PC-9 (cell line): ENCODE results near the gene MED16. TPM values are rescaled to one million over a fixed set of nuclear protein-coding genes. Genes with fewer than 3 reads are reported as not detected.
A peak's percentile ranks its signal among the peaks of the same experiment; 100 is the strongest.

ENCODE experiments used
- BruUV-seq: library from RNA; stranded (reverse); fragments of 400-500 nt; replicated peaks from 2 replicates; lab custom pipeline; 2021; lab: Mats Ljungman, UMichigan
- CTCF ChIA-PET: fragments of 300-600 bp; sonication (Branson Sonifier 250); formaldehyde crosslinking; loops from one replicate; lab custom pipeline; 2022; ENCODE audit warnings: antibody characterized with exemption; lab: Charles Lee
- POLR2A ChIA-PET: fragments of 300-600 bp; sonication (Branson Sonifier 250); formaldehyde crosslinking; loops from one replicate; lab custom pipeline; 2022; ENCODE audit warnings: antibody characterized with exemption; ENCODE audit not compliant: unreplicated experiment; lab: Charles Lee
- DNase-seq, 2 experiments: peaks; one replicate each; pipeline versions ENCODE4 v3.0.0 to v3.0.0-alpha.2; 2015 to 2022; ENCODE audit warnings: mixed read lengths in 1 of 2
- H2AFZ ChIP-seq: fragments of 200-600 bp; sonication (generic); 2 replicates; pipeline ENCODE4 v1.8.1; 2017; ENCODE audit warnings: antibody characterized with exemption
- H3F3A ChIP-seq: fragments of 200-600 bp; sonication (generic); 2 replicates; pipeline ENCODE4 v1.8.1; 2017; ENCODE audit warnings: antibody characterized with exemption, mild to moderate bottlenecking, low read depth; ENCODE audit not compliant: insufficient read depth
- H3K27ac ChIP-seq: fragments of 200-600 bp; sonication (generic); 2 replicates; pipeline ENCODE4 v1.6.1; 2016; ENCODE audit warnings: mixed run types
- H3K27me3 ChIP-seq: fragments of 200-600 bp; sonication (generic); 2 replicates; pipeline ENCODE4 v1.6.1; 2016; ENCODE audit warnings: low read depth, mixed run types; ENCODE audit not compliant: insufficient read depth
- H3K36me3 ChIP-seq: fragments of 200-600 bp; sonication (generic); 2 replicates; pipeline ENCODE4 v1.6.1; 2016; ENCODE audit warnings: low read depth, mixed run types
- H3K4me1 ChIP-seq: fragments of 200-600 bp; sonication (generic); replicated peaks from 2 replicates; pipeline ENCODE4 v1.6.1; 2016; ENCODE audit warnings: mixed run types; ENCODE audit not compliant: insufficient read depth
- H3K4me2 ChIP-seq: fragments of 200-600 bp; sonication (generic); 2 replicates; pipeline ENCODE4 v1.6.1; 2017; ENCODE audit warnings: mixed run types
- H3K4me3 ChIP-seq: fragments of 200-600 bp; sonication (generic); 2 replicates; pipeline ENCODE4 v1.6.1; 2016; ENCODE audit warnings: mixed run types
- H3K79me2 ChIP-seq: fragments of 200-600 bp; sonication (generic); 2 replicates; pipeline ENCODE4 v1.6.1; 2017; ENCODE audit warnings: low read depth, mixed run types
- H3K9me2 ChIP-seq: fragments of 200-600 bp; sonication (generic); 2 replicates; pipeline ENCODE4 v1.8.1; 2017; ENCODE audit warnings: mild to moderate bottlenecking; ENCODE audit not compliant: insufficient read depth
- H3K9me3 ChIP-seq: fragments of 200-600 bp; sonication (generic); 2 replicates; pipeline ENCODE4 v1.8.1; 2016; ENCODE audit warnings: low read depth; ENCODE audit not compliant: insufficient read depth
- H4K20me1 ChIP-seq: fragments of 200-600 bp; sonication (generic); 2 replicates; pipeline ENCODE4 v1.8.1; 2017; ENCODE audit not compliant: insufficient read depth
- EZH2 ChIP-seq: fragments of 200-600 bp; sonication (generic); IDR thresholded peaks from 2 replicates; pipeline ENCODE4 v1.8.0; 2017; ENCODE audit warnings: antibody characterized with exemption, low read depth
- intact Hi-C: fragments of 100-400 bp; cut with micrococcal nuclease; formaldehyde crosslinking; loops from one replicate; pipeline ENCODE4 v1.10.0; 2022; ENCODE audit not compliant: unreplicated experiment
- total RNA-seq: library from RNA; stranded (reverse); gene quantifications from 2 replicates; pipeline ENCODE4 v1.2.3, GENCODE V29; 2021
- TF ChIP-seq, protein P1 (sequence below): fragments of 200-600 bp; sonication (generic); conservative IDR thresholded peaks from 2 replicates; pipeline ENCODE4 v1.6.1; 2017; ENCODE audit warnings: mixed run types, antibody characterized with exemption, mild to moderate bottlenecking, moderate library complexity

MED16 gene
- total RNA-seq, 1 experiment from 2014 or later = 54.7 TPM

DNA sequence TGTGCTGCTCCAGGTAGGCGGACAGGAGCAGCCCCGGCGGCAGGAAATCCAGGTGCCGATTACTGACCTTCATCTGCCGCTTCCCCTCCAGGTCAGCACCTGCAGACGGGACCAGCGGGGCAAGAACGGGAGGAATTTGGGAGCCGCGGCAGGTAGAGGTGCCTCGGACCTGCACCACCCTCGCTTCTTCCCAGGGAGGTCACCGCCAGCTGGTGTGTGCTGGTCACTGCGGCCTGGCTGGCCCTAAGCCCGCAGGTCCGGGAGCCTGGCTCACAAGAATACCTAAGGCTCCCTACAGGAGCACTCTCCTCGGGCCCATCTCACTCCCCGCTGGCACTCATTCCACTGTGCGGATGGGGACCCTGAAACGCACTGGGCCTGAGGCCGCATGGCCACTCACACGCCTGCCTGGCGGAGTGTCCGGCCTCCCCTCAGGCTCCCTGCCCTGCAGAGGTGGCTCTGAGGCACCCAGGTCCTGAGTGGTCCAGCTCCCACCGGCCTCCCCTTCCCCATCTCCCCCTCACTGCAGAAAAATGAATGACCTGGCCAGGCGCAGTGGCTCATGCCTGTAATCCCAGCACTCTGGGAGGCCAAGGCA, 4.6 kb upstream of the MED16 start:
- CTCF ChIA-PET = interaction anchor here (0.5 kb wide), 1 partner anchor 9 kb away, joined by 9 read pairs; no protein-coding TSS in a partner anchor

DNA sequence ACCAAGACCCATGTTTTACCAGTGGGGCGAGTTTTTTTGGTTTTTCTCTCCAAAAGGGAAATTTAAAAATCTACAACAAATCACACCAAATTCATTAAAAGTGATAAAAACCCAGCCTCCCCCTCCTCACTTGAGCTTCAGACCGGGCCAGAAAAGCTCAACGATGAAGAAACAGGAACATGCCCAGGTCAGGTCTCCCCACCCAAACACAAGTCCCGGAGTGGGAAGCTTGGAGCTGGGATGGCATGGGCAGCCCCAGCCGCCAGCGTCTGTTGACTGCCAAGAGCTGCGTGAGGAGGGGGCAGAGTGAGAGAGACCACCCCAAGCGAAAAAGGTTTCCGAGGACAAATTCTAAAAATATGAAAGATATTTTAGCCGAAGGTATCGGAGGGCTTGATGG, 4.0 kb upstream of the MED16 start:
- H3K9me3 ChIP-seq = no peaks in the 10 kb centered on the region
- TF ChIP-seq, protein P1, sequence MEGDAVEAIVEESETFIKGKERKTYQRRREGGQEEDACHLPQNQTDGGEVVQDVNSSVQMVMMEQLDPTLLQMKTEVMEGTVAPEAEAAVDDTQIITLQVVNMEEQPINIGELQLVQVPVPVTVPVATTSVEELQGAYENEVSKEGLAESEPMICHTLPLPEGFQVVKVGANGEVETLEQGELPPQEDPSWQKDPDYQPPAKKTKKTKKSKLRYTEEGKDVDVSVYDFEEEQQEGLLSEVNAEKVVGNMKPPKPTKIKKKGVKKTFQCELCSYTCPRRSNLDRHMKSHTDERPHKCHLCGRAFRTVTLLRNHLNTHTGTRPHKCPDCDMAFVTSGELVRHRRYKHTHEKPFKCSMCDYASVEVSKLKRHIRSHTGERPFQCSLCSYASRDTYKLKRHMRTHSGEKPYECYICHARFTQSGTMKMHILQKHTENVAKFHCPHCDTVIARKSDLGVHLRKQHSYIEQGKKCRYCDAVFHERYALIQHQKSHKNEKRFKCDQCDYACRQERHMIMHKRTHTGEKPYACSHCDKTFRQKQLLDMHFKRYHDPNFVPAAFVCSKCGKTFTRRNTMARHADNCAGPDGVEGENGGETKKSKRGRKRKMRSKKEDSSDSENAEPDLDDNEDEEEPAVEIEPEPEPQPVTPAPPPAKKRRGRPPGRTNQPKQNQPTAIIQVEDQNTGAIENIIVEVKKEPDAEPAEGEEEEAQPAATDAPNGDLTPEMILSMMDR = no peak
- TF ChIP-seq EZH2 = no peak
- no peak overlapping the region for H3K4me3 ChIP-seq
- DNase-seq = no peak
- peaks cover 10% of the 10 kb centered on the region; the same call in 1 of the 2 replicates for H3F3A ChIP-seq
- CTCF ChIA-PET = no interaction called here
- POLR2A ChIA-PET = no interaction called here
- no peaks in the 10 kb centered on the region for H3K9me2 ChIP-seq
- H2AFZ ChIP-seq = no peak overlapping the region
- peaks cover 4% of the 10 kb centered on the region; the same call in 1 of the 2 replicates for H3K79me2 ChIP-seq
- H3K4me1 ChIP-seq = no peaks in the 10 kb centered on the region
- intact Hi-C loops = no loop called here
- H3K4me2 ChIP-seq = no peak overlapping the region
- no TSS peak for BruUV-seq
- peaks cover 14% of the 10 kb centered on the region; the same call in 1 of the 2 replicates for H4K20me1 ChIP-seq
- no peaks in the 10 kb centered on the region for H3K36me3 ChIP-seq
- H3K27ac ChIP-seq = no peak overlapping the region
- no peaks in the 10 kb centered on the region for H3K27me3 ChIP-seq

More for the DNA sequence above, 4.6 kb upstream of the MED16 start:
- Histone ChIP-seq H3K4me2 (no peak overlapping the region), H3F3A (peaks cover 10% of the 10 kb centered on the region; the same call in 1 of the 2 replicates), H3K9me3 (no peaks in the 10 kb centered on the region), H3K4me3 (no peak overlapping the region), H4K20me1 (peaks cover 16% of the 10 kb centered on the region; the same call in 1 of the 2 replicates), H3K9me2 (no peaks in the 10 kb centered on the region), H3K36me3 (no peaks in the 10 kb centered on the region), H3K27me3 (no peaks in the 10 kb centered on the region), H3K4me1 (no peaks in the 10 kb centered on the region), H3K27ac (no peak overlapping the region), H2AFZ (no peak overlapping the region), H3K79me2 (no peaks in the 10 kb centered on the region)
- DNase-seq = no peak
- TF ChIP-seq, protein P1 = peak; percentile 22; the same call in 1 of the 2 replicates
- TF ChIP-seq EZH2 = no peak
- intact Hi-C loops = no loop called here
- no TSS peak for BruUV-seq
- POLR2A ChIA-PET = no interaction called here

DNA sequence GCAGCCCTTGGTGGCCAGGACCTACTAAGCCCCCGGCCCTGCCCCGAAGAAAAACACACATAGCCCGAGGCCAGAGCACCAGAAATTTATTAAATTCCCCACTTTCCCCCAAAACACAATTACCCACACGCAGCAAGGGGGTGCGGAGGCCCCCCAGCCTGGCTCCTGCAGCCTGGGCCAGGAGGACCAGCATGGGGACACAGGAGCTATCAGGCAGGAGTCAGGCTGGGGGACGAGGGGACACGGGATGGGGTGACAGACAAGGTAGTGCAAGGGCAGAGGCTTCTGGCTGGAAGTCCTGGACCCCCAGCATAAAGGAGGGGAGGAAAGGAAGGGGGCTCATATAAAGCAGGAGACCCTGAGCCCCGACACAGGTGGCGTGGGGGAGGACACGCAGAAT, 3.4 kb upstream of the MED16 start:
- Histone ChIP-seq H3K36me3 (no peaks in the 10 kb centered on the region), H4K20me1 (peaks cover 14% of the 10 kb centered on the region; the same call in 1 of the 2 replicates), H2AFZ (no peak overlapping the region), H3F3A (peaks cover 10% of the 10 kb centered on the region; the same call in 1 of the 2 replicates), H3K4me2 (no peak overlapping the region), H3K27ac (no peak overlapping the region), H3K4me1 (no peaks in the 10 kb centered on the region), H3K9me2 (no peaks in the 10 kb centered on the region), H3K4me3 (no peak overlapping the region), H3K79me2 (peaks cover 6% of the 10 kb centered on the region; the same call in 1 of the 2 replicates), H3K9me3 (no peaks in the 10 kb centered on the region), H3K27me3 (no peaks in the 10 kb centered on the region)
- BruUV-seq = no TSS peak
- no peak for DNase-seq
- intact Hi-C loops = no loop called here
- ChIA-PET CTCF (no interaction called here), POLR2A (no interaction called here)
- TF ChIP-seq EZH2 = no peak
- TF ChIP-seq, protein P1 = no peak
